Mesenteric fat pad (tissue), 1 donor: Measurements from ENCODE around the gene MOGAT3. TPM values are rescaled to one million over a fixed set of nuclear protein-coding genes. Genes with fewer than 3 reads are reported as not detected.

Source experiments
- DNase-seq: peaks from one replicate; pipeline ENCODE4 v3.0.0-alpha.2; 2020; ENCODE audit warnings: low spot score
- total RNA-seq: library from RNA; stranded (reverse); fragmentation: NEBNext Ultra II Directional; extraction: Animal tissue kit (Norgen Biotek cat#: 25700); gene quantifications from one replicate; pipeline ENCODE4 v1.2.1, GENCODE V29; 2021
- donor health status: DM: yes; HTN: yes; CAD: no.

Gene MOGAT3
- total RNA-seq, 1 donor from 2014 or later: not detected

DNA sequence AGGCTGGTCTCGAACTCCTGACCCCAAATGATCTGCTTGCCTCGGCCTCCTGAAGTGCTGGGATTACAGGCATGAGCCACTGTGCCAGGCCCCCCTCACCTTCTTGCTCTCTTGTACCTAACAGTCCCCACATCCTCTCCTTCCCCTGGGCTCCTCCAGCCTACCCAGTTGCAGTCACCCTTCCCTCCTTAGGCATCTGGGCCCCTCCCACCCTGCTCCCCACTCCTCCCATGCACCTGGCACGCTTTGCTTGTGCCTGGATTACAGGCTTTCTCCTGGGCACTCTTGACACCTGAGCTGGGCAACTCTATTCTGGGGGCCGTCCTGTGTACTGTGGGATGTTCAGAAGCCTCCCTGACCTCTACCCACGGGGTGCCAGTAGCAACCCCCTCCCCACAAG, 33.8 kb upstream of the MOGAT3 start:
- no peak for DNase-seq

DNA sequence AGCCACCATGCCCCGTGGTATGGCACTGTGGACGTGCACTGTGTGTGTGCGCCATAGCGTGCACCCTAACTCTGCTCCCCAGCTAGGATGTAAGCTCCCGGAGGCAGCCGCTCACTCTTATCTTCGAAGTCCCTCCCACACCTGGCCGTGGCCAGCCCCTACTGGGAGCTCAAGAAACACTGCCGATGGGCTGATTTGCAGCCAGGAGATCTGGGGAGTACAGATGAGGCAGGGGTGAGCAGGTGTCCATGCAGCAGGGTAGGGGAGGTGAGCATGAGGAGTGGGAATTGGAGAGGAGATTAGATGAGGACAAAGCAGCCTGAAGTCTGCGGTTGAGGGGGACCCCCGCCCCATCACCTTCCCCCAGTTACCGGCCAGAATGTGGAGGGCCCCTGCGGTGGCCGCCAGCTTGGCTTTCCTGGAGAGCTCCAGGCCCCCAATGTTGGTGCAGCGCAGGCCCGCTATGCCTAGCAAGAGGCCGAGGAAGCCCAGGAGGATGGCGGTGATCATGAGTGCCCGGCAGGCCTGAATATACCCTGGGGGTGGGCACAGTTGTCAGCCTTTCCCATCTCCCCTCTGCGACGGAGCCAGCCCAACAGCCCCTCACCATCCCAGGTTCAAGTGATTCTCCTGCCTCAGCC, 33.2 kb upstream of the MOGAT3 start:
- DNase-seq: no peak

GRCh38 chr7:101232141-101232850, 31.5 kb upstream of the MOGAT3 start:
- DNase-seq: no peak

GRCh38 chr7:101231644-101232043, 30.8 kb upstream of the MOGAT3 start:
- DNase-seq: no peak

GRCh38 chr7:101226721-101227120, 25.9 kb upstream of the MOGAT3 start:
- no peak for DNase-seq

- DNase-seq: no peak
These were observed 24.8 kb upstream of the MOGAT3 start for GRCh38 chr7:101225650-101226049.

DNA sequence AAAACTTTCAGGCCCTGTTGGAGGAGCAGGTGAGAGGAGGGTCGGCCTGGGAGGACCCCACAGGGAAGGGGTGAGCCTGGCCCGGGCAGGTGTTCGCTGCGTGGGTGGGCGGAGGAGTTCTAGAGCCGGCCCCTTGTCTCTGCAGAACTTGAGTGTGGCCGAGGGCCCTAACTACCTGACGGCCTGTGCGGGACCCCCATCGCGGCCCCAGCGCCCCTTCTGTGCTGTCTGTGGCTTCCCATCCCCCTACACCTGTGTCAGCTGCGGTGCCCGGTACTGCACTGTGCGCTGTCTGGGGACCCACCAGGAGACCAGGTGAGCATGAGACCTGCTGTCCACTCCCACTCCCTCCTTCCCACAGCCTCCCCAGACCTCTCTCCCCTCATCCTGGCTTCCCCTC, 22.7 kb upstream of the MOGAT3 start:
- no peak for DNase-seq

GRCh38 chr7:101222275-101222830, 21.5 kb upstream of the MOGAT3 start:
- DNase-seq: no peak

GRCh38 chr7:101220295-101220694, 19.5 kb upstream of the MOGAT3 start:
- DNase-seq: no peak

DNA sequence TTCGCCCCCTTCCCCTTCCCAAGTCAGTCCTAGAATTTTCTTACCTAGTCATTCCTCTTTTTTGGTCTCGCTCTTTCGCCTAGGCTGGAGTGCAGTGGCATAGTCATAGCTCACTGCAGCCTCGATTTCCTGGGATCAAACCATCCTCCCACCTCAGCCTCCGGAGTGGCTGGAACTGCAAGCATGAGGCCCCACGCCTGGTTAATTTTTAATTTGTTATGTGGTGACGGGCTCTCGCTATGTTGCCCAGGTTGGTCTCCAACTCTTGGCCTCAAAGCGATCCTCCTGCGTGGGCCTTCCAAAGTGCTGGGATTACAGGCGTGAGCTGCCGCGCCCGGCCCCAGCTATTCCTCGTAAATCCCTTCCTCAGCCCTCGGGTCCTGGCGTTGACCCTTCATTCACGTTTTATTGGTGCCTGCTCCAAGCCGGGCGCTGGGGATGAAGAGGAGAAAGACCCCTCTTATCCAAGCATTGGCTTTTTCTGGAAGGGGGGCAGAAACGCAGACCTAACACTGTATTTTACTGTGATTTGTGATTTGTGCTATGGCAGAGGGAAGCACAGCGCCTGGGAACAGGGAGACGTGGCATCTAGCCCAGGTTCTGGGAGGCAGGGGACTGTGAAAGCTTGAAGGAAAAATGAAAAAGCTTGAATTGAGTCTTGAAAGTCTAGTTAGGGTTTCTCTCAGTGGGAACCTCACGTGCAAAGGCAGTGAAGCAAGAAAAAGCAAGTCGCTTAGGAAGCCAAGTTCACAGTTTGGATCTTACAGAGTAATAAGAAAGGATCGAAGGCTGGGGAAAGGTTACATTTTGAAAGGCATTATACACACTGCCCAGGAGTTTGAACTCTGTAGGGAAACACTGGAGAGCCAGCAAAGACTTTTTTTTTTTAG, 17.6 kb upstream of the MOGAT3 start:
- DNase-seq: no peak

DNA sequence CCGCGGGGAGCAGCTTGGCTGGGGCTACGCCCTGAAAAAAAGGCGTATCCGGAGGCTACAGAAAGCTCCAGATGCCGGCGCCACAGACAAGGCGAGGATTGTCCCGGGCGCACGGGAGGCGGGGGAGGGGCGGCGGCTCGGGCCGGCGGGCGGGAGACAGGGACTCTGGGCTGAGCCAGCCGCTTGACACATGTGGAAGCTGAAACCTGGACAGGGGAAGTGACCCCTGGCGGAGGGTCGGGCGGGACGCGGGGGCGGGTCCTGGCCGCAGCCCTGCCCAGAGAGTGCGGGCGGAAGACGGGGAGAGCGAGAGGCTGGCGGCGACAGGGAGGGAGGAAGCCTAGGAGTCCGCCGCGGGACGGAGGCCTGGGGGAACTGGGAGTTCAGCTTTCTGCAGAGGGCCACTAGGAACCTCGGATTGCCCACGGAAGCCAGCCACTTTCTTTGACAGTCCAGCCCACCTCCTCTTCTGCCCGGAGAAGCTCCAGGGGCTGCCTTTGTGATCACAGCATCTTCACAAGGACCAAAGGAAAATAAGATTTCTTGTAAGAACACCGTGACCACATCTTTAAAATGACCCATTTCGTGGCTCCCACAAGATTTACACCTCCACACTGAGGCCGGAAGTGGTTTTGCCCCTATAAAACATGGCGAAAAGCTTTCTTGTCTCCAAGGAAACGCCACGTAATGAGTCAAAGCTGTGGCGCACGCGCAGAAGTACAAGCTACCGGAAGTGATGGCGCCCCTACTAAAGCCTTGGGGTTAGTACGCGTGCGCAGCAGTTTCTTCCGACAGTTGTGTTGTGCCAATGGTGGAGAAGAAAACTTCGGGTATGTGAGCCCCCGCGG, 16.8 kb upstream of the MOGAT3 start, which contains the start of the genes PLOD3 and ZNHIT1:
Gene PLOD3 (minus strand): TSS at position 194 of the 848 bp plus-strand sequence. CDS start 307 bp downstream, outside the sequence.
Gene ZNHIT1 (plus strand): TSS at position 778 of the 848 bp plus-strand sequence. CDS start 31 bp downstream, at position 809.
- peak; percentile 98 for DNase-seq

DNA sequence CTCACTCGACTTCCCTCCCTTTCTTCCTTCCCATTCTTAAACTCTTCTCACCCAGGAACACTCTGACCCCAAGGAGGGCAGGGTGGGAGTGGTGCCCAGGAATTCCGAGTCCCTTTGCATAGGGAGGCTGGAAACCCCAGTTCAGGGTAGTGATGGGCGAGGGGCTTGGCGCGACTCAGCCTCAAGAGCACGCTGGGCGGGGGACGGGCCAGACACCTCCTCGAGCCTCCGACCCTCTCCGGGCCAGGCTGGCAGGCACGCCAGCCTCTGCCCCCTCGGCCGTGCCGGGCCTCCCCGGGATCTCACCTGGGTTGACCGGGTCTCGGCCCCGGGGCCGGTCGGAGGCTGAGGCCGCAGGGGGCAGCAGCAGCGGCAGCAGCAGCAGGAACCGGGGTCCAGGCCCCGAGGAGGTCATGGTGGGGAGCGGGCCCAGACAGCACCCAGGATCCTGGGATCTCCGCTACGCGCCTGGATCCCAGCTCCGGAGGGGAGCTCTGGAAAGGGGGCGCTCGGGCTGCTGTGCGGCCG, 16.1 kb upstream of the MOGAT3 start:
- no peak for DNase-seq

- no peak for DNase-seq
These were observed 15.4 kb upstream of the MOGAT3 start for GRCh38 chr7:101216001-101216859.

- DNase-seq: no peak
These were observed 11.2 kb upstream of the MOGAT3 start for GRCh38 chr7:101212014-101212413.

DNA sequence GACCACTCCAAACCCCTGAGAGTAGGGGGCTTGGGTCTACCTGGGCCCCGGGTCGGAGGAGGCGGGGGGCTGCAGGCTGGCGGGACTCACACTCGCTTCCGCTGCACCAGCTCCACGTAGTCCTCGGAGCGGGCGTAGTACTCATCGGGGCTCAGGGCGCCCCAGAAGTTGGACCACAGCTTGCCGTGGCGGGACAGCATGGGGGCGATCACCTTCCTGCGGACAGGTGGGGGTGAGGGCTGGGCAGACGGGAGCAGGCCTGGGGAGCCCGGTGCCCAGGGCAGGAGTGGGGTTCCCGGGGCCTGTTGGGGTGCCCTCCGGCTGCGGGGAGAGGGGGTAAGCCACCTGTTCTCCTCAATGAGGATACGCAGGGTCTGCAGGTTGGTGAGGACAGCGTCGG, 10.7 kb upstream of the MOGAT3 start:
- no peak for DNase-seq

- DNase-seq: no peak
These were observed 9.3 kb upstream of the MOGAT3 start for GRCh38 chr7:101210143-101210542.

- no peak for DNase-seq
These were observed 8.0 kb upstream of the MOGAT3 start for GRCh38 chr7:101208794-101209193.

DNA sequence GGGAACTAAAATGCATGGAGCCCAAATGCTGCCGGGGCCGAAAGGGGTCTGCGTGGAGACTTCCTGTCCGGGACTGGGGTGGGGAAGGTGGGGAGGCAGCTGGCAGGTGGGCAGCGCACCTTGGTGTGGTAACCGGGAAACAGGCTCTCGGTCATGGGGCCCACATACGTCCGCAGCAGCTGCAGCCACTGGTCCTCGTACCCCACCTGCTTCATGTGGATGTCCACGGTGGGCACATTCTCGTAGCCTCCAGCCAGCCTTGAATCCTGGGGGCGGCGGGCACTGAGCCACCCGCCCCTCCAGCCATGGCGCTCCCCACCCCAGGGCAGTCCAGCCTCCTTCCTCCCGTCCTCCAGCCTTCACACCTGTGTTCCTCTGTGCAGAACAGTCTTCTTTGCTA, 6.6 kb upstream of the MOGAT3 start:
- no peak for DNase-seq

DNA sequence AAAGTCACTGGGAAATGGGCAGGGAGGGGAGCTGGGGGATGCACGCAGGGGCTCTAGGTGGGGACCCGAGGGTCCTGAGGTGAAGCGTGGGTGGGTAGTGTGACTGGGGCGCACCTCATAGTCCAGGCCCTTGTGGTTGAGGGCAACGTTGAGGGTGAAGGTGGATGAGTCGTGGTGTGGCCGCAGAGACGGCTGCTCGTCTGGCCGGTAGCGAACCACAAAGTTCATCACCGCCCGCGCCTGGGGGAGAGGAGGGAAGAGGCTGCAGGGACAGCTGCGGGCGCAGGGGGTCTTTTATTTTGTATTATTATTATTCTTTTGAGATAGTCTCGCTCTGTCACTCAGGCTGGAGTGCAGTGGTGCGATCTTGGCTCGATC, 5.8 kb upstream of the MOGAT3 start:
- DNase-seq: no peak
